HG02943 (cell line): ENCODE measurements around the gene PLB1.
"Not testable (repeated sequence)": the region's sequence is repeated elsewhere in the genome, so short reads cannot be mapped to it uniquely, and the experiment has no call there.

Source experiments
- ATAC-seq: cut with Tn5 transposase; IDR thresholded peaks from one replicate; pipeline ENCODE4 v1.9.1; 2021; ENCODE audit warnings: mild to moderate bottlenecking, low read depth, moderate library complexity; ENCODE audit not compliant: unreplicated experiment

PLB1 gene

DNA sequence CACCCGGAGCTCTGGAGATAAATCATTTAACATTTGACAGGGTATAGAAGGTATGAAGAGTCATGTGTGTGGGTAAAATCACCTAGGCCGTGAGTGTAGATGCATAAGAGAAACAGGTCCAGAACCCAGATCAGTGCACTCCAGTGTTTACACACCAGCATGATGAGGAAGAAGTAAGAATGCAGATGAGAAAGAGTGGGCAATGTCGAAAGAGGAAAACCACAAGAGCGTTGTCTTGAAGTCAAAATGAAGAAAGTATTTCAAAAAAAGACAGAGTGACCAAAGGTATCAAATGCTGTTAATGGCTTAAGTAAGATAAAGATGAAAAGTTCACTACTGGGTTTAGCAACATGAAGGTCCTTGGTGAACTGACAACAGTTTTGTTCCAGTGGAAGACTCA lies 32.0 kb upstream of the PLB1 start:
- no peak for ATAC-seq

DNA sequence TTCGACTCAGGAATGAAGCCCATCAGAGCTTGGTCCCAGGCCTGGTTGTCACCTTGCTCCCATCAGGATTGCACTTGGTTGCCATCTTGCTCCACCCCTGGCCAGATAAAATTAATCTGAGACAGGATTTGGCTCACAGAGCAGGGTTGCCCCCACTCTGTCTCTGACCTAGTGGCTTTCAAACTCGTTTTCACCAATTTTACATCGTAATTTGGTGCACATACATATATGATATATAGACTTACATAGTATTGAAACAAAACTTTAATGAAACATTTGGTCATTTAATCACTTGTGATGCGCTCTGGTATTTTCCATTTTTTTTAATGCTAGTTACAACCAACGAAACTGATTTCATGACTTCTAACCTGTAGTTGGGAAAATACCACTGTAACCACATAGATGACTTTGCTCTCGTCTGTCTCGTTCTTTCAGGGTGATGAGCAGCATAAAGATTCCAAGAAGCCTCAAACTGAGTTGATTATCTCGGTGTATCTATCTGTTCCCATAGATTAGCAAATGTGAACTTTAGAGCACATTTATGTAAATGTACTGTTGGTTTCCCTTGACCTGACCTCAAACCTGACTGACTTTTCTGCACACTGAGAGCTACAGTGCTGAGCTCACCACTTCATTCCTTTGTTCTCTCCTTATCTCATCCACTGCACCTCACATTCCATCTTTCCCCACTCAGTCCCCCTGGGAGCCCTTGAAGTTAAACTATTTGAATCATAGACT lies 30.5 kb upstream of the PLB1 start:
- no peak for ATAC-seq

DNA sequence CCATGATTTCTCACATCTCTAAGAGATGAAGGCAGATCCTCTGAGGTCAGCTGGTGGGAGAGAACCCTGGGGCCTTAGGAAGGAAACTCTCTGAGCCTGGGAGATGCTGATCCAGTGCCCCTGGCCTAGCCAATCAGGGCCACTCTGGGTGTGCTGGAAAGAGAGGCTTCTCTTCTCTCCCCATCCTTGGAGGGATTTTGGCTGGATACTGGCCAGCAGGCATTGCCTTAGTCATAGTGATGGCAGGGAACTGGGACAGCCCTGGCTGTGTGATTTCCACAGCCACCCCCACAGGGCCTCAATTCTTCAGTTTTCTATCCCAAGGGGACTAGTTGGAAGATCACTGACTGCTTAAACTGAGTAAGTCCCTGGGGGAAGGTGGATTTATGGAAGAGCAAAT lies 26.6 kb upstream of the PLB1 start:
- ATAC-seq, result no peak

DNA sequence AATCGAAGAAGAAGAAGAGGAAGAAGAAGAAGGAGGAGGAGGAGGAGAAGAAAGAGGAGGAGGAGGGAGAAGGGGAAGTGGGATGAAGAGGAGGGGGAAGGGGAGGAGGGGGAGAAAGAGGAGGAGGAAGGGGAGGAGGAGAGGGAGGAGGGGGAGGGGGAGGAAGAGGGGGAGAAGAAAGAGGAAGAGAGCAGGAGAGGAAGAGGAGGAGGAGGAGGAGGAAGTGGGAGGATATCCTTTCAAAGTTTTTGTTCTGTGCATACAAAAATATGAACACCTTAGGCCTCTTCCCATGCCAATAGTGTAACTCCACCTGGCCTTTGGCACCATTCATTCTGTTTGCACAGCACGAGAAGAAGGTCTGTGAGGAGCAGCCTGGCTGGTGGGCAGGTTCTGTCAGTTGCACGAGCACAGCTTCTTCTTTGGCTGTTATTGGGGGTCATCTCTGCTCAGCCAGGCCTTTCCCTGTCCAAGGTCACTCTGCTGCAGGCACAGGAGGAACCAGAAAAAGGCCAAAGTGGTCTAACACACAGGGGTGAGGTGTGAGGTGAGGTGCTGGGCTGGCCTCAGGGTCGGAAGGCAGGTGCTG lies 25.8 kb upstream of the PLB1 start:
- no peak for ATAC-seq

DNA sequence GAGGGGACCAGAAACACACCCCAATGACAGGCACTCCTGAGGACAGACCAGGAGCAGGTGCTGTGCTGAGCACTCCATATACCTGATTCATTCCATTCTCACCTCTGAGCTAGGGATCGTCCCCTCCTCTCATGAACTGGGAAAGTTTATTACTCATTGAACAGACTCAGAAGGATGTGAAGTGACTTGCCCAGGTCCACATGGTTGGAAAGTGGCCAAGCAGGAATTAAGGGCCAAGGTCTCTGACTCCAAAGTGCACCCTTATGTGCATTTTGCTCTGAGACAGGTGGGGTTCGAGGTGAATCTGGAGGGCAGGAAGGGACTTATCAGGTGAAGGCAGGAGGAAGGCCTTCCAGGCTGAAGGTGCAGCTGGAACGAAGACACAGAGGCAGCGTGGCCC lies 25.1 kb upstream of the PLB1 start:
- ATAC-seq, result no peak

DNA sequence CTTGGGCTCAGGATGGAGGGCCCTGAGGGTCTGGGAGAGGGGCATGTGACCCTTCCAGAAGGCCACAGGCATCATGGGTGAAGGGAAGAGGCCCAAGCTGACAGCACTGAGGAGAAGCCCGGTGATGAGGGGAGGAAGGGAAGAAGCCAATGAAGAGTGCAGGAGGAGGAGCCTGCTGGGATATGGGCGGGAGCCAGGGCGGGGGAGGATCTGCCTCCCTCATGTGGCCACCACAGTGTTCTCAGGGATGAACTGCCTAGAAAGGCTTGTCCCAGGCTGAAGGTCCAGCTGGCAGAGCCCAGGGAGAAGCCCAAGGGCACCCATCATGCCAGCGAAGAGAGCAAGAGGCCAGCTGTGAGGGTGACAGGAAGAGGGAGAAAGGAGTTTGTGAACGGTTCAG lies 24.6 kb upstream of the PLB1 start:
- no peak for ATAC-seq

DNA sequence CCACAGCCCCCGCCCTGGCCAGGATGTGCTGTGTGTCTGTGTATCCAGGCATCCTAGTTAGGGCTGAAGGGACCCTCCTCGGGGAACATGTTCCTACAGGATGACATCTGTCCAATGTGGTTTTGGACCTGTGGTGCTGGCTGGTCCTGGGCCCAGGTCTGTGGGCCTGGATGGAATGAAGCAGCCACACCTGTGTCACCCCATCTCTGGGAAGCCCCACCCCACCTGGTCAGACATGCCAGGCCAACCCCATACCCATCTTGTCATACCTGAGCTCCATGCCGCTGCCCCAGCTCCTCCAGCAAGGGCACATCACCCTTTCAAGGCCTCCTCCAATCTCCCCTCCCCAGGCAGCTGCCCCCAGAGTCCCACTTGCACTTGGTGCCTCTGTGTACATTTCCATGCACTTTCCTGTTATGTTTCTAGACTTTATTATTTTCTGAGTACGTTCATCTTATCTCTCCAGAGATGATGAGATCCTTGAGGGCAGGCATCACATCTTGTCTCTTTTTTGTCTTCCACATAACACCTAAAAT lies 24.1 kb upstream of the PLB1 start:
- no peak for ATAC-seq

DNA sequence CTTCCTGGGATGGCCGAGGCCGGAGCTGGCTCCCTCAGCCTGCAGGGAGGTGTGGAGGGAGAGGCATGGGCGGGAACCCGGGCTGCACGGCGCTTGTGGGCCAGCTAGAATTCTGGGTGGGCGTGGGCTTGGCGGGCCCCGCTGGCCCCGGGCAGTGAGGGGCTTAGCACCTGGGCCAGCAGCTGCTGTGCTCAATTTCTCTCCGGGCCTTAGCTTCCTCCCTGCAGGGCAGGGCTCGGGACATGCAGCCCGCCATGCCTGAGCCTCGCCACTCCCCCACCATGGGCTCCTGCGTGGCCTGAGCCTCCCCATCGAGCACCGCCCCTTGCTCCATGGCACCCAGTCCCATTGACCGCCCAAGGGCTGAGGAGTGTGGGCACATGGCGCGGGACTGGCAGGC lies 23.2 kb upstream of the PLB1 start:
- not testable (repeated sequence) for ATAC-seq

DNA sequence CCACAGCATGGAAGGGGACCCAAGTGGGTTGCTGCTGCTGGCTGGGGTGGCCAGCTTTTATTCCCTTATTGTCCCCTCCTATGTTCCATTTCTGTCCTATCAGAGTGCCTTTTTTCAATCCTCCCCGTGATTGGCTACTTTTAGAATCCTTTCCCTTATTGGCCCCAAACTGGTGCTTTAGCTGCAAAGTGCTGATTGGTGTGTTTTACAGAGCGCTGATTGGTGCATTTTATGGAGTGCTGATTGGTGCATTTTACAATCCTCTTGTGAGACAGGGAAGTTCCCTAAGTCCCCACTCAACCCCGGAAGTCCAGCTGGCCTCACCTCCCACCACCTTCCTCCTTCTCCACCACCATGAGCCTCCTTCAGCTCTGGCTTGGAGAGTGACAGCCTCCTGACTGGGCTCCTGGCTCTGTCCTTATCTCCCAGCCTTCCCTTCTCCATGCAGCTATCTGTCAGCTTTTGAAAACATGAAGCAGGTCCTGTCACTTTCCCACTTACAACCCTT lies 20.7 kb upstream of the PLB1 start:
- ATAC-seq, result no peak

DNA sequence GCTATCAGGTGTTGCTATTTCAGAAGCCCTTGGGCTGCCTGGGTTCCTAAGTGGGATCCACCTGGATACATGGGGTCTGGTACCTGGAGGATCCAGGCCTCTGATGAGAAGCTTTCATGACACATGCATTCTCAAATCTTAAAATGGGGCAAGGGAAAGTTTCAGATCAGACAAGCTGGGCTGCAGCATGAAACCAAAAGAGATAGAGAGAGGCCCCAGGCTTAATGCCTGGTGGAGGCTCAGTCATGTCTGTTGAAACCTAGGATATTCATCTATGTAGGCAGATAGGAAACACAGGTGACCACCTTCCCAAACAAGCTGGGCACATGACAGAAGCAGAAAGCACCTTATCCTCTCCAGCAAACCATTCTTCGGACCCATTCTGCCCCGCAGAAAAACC lies 18.8 kb upstream of the PLB1 start:
- ATAC-seq, result no peak

DNA sequence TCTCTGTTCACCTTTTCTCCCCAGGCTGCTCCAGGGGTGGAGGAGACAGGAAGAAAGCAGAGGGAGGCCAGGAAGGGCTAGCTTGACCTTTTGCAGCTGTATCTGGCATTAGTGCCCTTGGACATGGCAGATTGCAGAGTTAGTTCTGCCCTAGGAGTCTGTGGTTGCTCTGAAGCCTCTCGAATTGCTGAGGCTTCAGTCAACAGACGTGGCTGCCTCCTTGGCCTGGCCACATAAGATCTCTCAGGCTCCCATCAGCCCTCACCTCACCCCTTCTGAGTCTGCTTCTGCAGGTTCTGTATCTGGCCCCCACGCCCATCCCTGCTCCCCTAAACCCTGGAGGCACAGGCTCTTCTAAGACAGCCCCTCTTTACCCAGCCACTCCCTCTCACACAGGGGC lies 18.2 kb upstream of the PLB1 start:
- no peak for ATAC-seq

DNA sequence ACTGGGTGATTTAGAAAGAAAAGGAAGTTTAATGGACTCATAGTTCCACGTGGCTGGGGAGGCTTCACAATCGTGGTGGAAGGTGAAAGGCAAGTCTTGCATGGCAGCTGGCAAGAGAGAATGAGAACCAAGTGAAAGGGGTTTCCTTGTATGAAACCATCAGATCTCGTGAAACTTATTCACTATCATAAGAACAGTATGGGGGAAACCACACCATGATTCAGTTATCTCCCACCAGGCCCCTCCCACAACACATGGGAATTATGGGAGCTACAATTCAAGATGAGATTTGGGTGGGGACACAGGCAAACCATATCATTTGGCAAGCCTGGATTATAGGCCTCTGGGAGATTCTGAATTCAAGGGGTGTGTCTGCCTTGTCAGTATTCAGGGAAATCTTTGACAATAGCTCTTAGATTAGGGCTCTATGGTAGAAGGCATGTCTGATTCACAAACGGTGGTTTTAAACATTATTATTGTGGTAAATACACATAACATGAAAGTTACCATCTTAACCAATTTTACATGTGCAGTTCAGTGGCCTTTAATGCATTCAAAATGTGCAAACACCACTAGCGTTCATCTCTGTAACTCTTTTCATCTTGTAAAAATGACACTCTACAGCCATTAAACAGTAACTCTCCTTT lies 15.3 kb upstream of the PLB1 start:
- ATAC-seq, result no peak

DNA sequence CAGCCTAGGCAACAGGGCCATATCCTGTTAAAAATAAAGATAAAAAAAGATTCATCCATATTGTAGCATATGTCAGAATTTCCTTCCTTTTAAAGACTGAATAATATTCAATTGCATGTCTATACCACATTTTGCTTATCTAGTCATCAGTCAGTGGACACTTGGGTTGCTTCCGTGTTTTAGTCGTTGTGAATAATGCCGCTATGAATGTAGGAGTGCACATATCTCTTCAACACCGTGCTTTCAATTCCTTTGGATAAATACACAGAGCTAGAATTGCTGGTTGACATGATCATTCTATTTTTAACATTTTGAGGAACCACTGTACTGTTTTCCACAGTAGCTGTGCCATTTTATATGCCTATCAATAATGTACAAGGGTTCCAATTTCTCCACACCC lies 14.0 kb upstream of the PLB1 start:
- ATAC-seq, result no peak

DNA sequence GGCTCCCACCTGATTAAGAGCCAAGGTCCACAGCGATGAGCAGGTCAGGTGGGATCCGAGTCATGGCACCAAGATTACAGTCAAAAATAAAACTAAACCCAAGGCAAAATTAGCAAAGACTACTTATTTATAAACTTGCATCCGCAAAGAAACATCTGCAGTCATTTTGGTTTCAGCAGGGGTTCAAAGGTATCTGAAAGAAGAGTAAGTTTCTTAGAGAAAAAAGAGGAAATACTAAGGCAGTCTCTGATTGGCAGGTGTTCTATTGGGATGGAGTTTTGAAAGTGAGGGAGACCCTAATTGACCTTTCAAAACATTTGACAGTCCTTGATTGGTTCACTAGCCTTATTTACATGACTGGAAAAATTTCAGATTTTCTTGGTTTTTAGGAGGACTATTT lies 11.0 kb upstream of the PLB1 start:
- ATAC-seq, result no peak

DNA sequence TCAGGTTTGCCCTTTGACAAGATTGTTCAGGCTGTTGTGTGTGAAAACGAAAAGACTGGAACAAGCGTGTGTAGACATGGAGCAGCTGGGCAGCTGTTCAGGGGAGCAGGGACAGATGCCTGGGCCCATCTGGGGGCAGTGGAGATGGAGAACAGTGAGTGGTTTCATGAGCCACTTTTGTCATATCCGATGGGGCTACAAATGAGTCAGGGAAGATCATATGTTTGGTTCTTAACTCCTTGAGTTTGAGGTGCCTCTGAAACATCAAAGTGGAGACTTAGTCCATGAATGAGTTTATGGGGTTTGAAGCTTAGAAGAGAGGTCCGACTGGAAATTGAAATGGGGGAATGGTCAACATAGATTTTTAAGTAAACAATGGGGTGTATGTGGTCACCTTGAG lies 9.3 kb upstream of the PLB1 start:
- no peak for ATAC-seq

DNA sequence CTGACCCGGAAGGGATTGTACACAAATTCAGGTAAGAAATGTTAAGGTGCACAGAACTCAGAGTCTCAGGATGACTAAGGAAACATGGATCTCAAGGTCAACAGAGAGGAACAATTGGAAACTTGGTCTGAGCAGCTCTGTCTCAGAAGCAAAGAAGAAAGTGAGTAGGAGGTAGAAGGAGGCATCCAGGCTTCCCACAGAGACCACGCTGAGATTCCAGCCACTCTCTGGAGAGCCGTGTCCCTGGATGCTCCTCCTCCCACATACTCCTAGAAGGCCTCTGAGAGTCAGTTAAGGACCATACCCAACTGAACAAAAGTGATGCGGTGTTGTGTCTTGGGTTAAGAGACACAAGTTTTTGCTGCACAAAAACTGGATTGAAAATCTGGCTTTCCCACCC lies 8.6 kb upstream of the PLB1 start:
- no peak for ATAC-seq

DNA sequence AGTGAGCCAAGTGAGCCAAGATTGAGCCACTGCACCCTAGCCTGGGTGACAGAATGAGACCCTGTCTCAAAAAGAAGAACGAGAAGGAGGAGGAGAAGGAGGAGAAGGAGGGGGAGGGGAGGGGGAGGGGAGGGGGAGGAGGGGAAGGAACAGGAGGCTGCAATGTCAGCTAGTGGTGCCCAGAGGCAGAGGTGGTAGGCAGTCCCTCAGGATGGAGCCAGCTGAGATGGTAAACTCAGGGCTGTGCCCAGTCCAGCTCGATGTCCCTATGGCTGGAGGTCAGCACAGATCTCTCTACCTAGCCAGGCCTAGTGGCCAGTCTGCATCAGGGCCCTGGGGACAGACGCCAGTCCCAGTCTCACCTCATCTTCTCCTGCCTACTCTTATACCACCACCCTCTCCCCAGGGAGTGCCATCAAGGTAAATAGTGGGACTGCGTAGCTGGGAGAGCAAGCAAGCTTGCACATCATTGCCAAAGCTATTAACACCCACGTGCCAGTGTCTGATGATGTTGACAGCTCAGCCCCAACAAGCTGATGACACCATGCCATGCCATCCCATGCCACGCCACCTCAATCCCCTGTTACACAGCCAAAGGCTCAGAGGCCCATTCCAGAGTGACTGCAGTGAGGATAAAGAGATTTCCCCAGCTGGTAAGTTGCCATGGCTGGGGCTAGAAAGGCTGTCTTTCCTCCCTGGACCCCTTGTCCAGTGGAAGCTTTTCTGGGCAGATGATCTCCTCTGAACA lies 7.6 kb upstream of the PLB1 start:
- no peak for ATAC-seq

DNA sequence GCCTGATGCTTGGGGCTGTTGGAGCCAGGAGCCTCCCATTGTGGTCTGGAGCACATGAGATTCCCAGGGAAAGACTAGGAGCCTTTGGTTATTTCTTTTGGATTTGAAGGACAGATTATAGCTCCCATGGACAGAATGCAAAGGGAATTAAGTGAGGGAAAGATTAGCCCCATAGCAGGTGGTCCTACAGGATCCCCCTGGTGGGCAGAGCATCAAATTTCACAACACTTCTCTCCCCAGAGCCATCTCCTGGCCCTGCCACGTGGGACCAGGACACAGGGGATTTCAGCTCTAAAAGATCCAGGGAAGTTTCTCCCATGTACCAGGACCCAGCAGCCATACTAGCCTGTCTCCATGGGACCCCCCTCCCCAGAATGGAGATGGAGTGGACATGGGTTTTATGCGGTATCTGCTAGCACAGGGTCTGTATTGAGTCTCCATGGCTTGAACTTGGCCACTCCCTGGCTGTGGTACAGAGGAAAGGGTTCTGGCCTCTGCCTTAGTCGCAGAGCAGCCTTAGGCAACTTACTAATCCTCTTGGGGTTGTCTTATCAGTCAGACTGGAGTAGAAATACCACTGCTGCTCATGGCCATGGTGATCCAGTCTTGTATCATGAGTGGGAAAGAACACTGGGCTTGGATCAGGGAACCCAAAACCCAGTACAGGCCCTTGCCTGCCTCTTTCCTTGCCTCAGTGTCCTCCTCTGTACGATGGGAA lies 6.8 kb upstream of the PLB1 start:
- ATAC-seq, result no peak

DNA sequence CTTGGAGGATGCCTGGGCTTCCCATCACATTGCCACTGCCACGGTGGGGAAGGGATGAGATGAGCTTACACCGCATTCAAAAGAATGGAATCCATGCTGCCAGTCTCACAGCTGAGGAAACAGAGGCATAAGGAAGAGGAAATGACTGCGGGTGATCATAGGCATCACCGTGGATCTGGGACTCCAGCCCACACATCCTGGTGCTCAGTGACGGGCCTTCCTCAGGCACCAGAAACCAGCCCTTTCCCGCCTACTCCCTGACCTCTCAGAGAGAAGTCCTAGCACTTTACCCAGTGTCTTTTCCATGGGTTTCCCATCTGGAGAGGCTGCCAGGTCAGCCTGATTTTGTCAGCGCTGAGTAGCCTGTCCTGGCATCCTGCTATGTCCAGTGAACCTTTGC lies 5.3 kb upstream of the PLB1 start:
- no peak for ATAC-seq

DNA sequence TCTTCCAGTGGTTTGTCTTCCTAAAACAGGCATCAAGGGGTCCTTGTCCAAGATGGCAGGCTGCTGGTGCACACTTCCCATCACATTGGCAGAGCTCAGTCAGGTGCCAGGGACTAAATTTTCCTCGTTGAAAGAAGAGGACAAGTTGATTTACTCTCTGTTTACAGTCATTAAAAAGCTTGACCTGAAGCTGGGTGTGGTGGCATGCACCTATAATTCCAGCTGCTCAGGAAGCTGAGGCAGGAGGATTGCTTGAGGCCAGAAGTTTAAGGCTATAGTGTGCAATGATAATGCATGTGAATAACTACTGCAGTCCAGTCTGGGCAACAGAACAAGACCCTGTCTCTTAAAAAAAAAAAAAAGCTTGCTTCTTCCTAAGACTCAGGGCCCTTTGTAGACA lies 3.6 kb upstream of the PLB1 start:
- ATAC-seq, result no peak
